Measurements from ENCODE around the gene SLC19A3.
"Not testable (repeated sequence)": the region's sequence is repeated elsewhere in the genome, so short reads cannot be mapped to it uniquely, and the experiment has no call there.

DNA sequence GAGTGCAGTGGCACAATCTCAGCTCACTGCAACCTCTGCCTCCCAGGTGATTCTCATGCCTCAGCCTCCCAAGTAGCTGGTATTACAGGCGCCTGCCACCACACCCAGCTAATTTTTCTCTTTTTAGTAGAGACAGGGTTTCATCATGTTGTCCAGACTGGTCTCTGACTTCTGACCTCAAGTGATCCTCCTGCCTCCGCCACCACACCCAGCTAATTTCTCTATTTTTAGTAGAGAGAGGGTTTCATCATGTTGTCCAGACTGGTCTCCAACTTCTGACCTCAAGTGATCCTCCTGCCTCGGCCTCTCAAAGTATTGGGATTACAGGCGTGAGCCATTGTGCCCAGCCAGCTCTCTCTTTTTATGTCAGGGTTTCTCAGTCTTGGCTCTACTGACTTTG lies 38.4 kb upstream of the SLC19A3 start:
- TF ChIP-seq EZH2phosphoT487 (IDR thresholded peaks at IDR 0.05; ENCODE audit: borderline replicate concordance, low read length); EZH2 (IDR thresholded peaks at IDR 0.05; ENCODE audit: low read length, unreplicated experiment): not testable (repeated sequence)
- TF ChIP-seq, protein P1, sequence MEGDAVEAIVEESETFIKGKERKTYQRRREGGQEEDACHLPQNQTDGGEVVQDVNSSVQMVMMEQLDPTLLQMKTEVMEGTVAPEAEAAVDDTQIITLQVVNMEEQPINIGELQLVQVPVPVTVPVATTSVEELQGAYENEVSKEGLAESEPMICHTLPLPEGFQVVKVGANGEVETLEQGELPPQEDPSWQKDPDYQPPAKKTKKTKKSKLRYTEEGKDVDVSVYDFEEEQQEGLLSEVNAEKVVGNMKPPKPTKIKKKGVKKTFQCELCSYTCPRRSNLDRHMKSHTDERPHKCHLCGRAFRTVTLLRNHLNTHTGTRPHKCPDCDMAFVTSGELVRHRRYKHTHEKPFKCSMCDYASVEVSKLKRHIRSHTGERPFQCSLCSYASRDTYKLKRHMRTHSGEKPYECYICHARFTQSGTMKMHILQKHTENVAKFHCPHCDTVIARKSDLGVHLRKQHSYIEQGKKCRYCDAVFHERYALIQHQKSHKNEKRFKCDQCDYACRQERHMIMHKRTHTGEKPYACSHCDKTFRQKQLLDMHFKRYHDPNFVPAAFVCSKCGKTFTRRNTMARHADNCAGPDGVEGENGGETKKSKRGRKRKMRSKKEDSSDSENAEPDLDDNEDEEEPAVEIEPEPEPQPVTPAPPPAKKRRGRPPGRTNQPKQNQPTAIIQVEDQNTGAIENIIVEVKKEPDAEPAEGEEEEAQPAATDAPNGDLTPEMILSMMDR (conservative IDR thresholded peaks at IDR 0.05; ENCODE audit: low read depth, low read length): not testable (repeated sequence)
